SK-N-MC (cell line): Measurements from ENCODE around the gene OTOF.

ENCODE experiments used
- EZH2 ChIP-seq: fragments of 200-600 bp; sonication (generic); IDR thresholded peaks from one replicate; pipeline ENCODE4 v1.6.1; 2017; ENCODE audit warnings: antibody characterized with exemption
- POLR2AphosphoS5 ChIP-seq: IDR thresholded peaks from 2 replicates; pipeline ENCODE4 v1.6.1; 2012; ENCODE audit warnings: mild to moderate bottlenecking, low read depth, low read length, borderline replicate concordance

DNA sequence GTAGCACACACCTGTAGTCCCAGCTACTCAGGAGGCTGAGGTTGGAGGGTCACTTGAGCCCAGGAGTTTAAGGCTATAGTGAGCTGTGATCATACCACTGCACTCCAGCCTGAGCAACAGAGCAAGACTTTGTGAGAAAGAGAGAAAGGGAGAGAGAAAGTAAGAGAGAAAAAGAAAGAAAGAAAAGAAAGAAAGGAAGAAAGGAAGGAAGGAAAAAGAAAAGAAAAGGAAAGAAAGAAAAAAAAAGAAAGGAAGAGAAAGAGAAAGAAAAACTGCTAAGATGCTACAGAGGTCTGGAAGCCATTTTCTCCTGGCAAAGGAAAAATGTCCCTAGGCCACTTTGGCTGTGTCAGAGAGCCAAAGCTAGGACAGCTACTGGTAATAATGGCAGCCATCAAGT lies 45.6 kb downstream of the OTOF start:
- TF ChIP-seq POLR2AphosphoS5 (no peak), EZH2 (no peak)
